NCI-H1694 treated with DMSO at 0.1 percent for 48 hours (cell line): Measurements from ENCODE around the gene LPIN3.
A peak's percentile ranks its signal among the peaks of the same experiment; 100 is the strongest.

Source experiments
- DNase-seq: peaks from one replicate; lab custom pipeline; 2025; lab: John Stamatoyannopoulos, UW

The LPIN3 gene

GRCh38 chr20:41320441-41320840 is 20.2 kb upstream of the LPIN3 start:
- no peak for DNase-seq

- no peak for DNase-seq
Measured at GRCh38 chr20:41320976-41321375, 19.6 kb upstream of the LPIN3 start.

GRCh38 chr20:41327178-41327577 is 13.4 kb upstream of the LPIN3 start:
- DNase-seq = no peak

GRCh38 chr20:41329435-41330342 is 10.9 kb upstream of the LPIN3 start:
- no peak for DNase-seq

GRCh38 chr20:41330343-41330720 is 10.3 kb upstream of the LPIN3 start:
- no peak for DNase-seq

GRCh38 chr20:41330941-41331340 is 9.7 kb upstream of the LPIN3 start:
- no peak for DNase-seq

- DNase-seq = no peak
Measured at GRCh38 chr20:41331731-41332130, 8.9 kb upstream of the LPIN3 start.

- DNase-seq = no peak
Measured at GRCh38 chr20:41334036-41334435, 6.6 kb upstream of the LPIN3 start.

- DNase-seq = no peak
Measured at GRCh38 chr20:41334443-41335421, 5.9 kb upstream of the LPIN3 start.

- DNase-seq = no peak
Measured at GRCh38 chr20:41335591-41335990, 5.0 kb upstream of the LPIN3 start.

- DNase-seq = no peak
Measured at GRCh38 chr20:41336711-41337492, 3.7 kb upstream of the LPIN3 start.

GRCh38 chr20:41339957-41340326 is 679 bp upstream of the LPIN3 start:
- peak; percentile 22 for DNase-seq

- DNase-seq = no peak
Measured at GRCh38 chr20:41342474-41343464, 2.1 kb downstream of the LPIN3 start.

GRCh38 chr20:41344477-41344876 is 3.9 kb downstream of the LPIN3 start:
- no peak for DNase-seq

GRCh38 chr20:41344938-41345728 is 4.5 kb downstream of the LPIN3 start:
- DNase-seq = no peak

- no peak for DNase-seq
Measured at GRCh38 chr20:41345729-41346067, 5.1 kb downstream of the LPIN3 start.

GRCh38 chr20:41347523-41348429 is 7.2 kb downstream of the LPIN3 start:
- DNase-seq = no peak

- no peak for DNase-seq
Measured at GRCh38 chr20:41348430-41349172, 8.0 kb downstream of the LPIN3 start.
